ENCODE data around the gene RAB43.

Gene RAB43

DNA sequence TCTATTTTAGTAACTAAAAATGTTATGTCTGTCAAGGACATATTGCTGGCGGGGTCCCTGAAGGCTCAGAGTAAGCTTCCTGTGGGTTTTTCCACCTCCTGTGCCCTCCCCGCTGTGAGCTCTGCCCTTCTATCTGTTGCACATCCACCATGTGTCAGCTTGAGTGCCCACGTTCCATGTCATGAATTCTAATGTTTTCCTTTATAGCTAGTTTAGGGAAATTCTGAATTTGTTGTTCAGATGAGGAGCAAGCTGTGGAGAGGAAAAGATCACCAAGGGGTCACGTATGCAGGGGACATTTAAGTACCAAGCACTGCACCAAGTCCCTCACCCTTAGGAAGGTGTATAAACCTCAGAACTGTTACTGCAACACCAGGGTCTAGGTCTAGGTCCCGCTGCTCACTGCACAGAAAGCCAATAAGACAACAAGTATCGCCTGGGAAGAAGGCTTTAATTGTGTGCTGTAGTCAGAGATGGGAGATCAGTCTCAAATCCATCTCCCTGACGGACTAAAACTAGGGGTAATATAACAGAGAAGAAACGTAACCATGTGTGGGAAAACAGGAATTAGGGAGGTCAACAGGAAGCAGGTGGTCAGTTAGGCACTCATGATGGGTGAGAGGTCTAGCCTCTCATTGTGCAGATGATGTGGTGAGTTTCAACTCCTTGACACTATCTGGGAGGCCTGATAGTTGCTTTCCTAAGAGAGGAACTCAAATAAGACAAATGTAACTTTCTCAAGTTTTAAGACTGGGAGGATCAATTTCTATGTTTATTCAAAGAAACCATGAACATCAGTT is 51.3 kb downstream of the RAB43 start:
- TF ChIP-seq, protein P1, sequence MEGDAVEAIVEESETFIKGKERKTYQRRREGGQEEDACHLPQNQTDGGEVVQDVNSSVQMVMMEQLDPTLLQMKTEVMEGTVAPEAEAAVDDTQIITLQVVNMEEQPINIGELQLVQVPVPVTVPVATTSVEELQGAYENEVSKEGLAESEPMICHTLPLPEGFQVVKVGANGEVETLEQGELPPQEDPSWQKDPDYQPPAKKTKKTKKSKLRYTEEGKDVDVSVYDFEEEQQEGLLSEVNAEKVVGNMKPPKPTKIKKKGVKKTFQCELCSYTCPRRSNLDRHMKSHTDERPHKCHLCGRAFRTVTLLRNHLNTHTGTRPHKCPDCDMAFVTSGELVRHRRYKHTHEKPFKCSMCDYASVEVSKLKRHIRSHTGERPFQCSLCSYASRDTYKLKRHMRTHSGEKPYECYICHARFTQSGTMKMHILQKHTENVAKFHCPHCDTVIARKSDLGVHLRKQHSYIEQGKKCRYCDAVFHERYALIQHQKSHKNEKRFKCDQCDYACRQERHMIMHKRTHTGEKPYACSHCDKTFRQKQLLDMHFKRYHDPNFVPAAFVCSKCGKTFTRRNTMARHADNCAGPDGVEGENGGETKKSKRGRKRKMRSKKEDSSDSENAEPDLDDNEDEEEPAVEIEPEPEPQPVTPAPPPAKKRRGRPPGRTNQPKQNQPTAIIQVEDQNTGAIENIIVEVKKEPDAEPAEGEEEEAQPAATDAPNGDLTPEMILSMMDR (IDR thresholded peaks at IDR 0.05): no peak

DNA sequence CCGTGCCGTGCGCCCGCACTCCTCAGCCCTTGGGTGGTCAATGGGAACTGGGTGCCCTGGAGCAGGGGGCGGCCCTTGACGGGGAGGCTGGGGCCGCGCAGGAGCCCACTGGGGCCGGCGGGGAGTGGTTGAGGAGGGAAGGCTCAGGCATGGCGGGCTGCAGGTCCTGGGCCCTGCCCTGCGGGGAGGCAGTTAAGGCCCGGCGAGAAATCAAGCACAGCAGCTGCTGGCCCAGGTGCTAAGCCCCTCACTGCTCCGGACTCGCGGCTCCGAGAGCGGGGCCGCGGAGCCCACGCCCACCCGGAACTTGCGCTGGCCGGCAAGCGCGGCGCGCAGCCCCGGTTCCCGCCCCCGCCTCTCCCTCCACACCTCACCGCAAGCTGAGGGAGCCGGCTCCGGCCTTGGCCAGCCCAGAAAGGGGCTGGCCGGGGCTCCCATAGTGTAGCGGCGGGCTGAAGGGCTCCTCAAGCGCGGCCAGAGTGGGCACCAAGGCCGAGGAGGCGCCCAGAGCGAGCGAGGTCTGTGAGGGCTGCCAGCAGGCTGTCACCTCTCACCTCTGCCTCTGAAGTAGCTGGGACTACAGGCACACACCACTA is 53.2 kb downstream of the RAB43 start:
- TF ChIP-seq, protein P1 (IDR thresholded peaks at IDR 0.05): no peak

DNA sequence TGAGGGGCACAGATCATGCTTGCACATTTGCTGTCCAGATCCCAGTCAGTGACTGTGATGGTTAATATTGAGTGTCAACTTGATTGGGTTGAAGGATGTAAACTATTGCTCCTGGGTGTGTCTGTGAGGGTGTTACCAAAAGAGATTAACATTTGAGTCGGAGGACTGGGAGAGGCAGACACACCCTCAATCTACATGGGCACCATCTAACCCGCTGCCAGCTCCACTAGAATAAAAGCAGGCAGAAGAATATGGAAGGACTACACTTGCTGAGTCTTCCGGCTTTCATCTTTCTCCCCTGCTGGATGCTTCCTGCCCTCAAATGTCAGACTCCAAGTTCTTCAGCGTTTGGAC is 55.9 kb downstream of the RAB43 start:
- TF ChIP-seq, protein P1 (IDR thresholded peaks at IDR 0.05): no peak

DNA sequence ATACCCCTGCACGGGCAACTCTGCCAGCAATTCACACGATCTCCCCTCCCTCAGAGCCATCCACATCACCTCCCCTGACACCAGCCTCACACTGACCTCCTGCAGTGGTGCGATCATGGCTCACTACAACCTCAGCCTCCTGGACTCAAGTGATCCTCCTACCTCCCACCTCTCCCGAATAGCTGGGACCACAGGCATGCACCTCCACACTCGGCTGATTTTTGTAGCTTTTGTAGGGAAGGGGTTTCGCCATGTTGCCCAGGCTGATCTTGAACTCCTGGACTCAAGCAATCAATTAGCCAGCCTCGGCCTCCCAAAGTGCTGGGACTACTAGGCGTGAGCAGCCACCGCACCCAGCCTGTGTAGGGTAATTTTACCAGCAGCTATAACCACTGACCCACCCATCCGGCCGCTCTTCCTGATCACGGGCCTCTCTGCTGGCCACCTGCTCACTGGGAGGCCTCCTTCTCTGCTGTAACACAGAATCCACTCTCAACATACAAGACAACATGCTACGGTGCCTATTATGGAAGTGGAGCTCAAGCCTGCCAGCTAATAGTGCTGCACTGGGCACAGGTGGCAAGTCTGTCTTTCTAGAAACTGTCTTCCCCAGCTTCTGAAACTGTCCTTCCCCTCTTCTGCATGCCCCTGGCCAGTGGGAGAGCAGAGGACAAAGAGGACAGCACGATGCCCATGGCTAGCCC is 56.4 kb downstream of the RAB43 start:
- TF ChIP-seq, protein P1 (IDR thresholded peaks at IDR 0.05): no peak

DNA sequence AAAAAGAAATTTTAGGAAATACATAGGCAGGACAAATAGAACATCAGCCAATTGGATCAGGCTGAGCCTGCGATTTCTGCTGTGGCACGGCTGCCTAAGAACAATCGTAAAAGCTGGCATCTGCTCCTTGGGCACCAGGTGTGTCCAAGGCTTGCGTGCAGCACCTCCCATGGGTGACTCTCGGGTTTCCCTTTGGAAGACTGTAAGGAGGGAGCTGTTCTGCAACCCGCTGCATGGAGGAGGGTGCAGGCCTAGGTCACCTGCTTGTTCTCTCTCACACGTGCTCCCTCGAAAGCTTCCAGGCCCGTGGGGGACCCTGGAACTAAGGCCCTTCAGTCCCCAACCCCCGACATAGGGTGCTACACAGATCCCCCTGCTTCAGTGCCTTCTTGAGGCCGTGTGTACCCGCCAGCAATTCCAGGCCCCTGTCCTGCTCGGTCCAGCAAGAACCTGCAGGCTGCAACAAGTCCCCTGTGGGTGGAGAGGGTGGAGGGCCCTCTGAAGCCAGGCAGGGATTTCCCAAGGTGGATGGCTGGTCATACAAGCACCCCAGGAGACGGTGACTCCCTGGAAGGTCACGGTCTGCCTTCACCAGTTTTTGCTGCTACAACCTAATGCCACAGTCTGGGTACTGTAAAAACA is 57.6 kb downstream of the RAB43 start:
- TF ChIP-seq, protein P1 (IDR thresholded peaks at IDR 0.05): no peak

DNA sequence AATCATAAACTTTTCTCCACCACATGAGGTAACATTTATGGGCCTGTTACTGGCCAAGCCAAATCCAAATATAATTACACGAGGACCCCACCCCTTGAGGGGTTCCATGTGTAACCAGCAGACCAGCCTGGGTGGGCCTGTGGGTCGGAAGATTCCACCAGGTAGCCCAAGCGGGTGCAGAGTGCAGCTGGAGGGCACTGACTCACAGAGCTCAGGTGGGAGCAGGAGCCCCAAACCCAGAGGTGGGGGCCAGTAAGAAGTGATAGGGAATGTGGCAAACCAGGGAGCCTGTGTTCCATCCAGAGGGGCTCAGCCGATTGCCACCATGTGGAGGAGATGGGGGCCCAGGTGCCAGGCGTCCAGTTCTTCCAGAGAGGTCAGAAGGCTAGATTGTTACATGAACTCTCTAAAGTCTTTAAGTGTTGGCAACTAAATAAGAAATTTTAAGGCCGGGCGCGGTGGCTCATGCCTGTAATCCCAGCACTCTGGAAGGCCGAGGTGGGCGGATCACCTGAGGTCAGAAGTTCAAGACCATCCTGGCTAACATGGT is 58.4 kb downstream of the RAB43 start:
- TF ChIP-seq, protein P1 (IDR thresholded peaks at IDR 0.05): no peak

All from LNCAP (cell line).